Right cardiac atrium (tissue), 5 donors: ENCODE results near the gene EPYC. TPM values are rescaled to one million over a fixed set of nuclear protein-coding genes. Genes with fewer than 3 reads are reported as not detected.

Experiments
- ATAC-seq, 2 donors: fragments of 200-7000 bp; cut with Tn5 transposase; one replicate each; pipeline versions ENCODE4 v1.8.0 to v1.9.1; 2020; ENCODE audit warnings: moderate library complexity in 2 of 2, mild to moderate bottlenecking in 1 of 2
- DNase-seq, 3 donors: peaks; one replicate each; pipeline ENCODE4 v3.0.0-alpha.2; 2020
- H3K27ac ChIP-seq: one replicate; pipeline ENCODE4 v1.5.1; 2013; ENCODE audit warnings: mild to moderate bottlenecking, low read length, control low read depth, moderate library complexity
- H3K27me3 ChIP-seq: one replicate; pipeline ENCODE4 v1.6.1; 2013; ENCODE audit not compliant: control insufficient read depth, insufficient read depth
- H3K4me1 ChIP-seq: one replicate; pipeline ENCODE4 v1.6.1; 2013; ENCODE audit warnings: low read length; ENCODE audit not compliant: control insufficient read depth, insufficient read depth
- H3K4me3 ChIP-seq: one replicate; pipeline ENCODE4 v1.5.1; 2013; ENCODE audit warnings: low read length, control low read depth
- H3K9me3 ChIP-seq: one replicate; pipeline ENCODE4 v1.6.1; 2013; ENCODE audit warnings: low read length; ENCODE audit not compliant: control insufficient read depth
- WGBS: extraction: QIAGEN DNeasy Blood & Tissue Kit; methylation state at CpG from one replicate; pipeline ENCODE4 v1.1.7; 2013; 5-methylcytosine and 5-hydroxymethylcytosine counted together
- intact Hi-C, 4 donors: fragments of 100-400 bp; cut with DNase I; formaldehyde crosslinking; loops; one replicate each; pipeline versions ENCODE4 v1.11.0 to v1.14.0; 2022 to 2023
- polyA plus RNA-seq: library from polyadenylated mRNA; stranded (reverse); fragments of 200-250 nt; gene quantifications from one replicate; pipeline ENCODE4 v1.2.3, GENCODE V29; 2013
- total RNA-seq, 4 donors: library from RNA; stranded (reverse); fragmentation: NEBNext Ultra II Directional; extraction: Animal tissue kit (Norgen Biotek cat#: 25700); gene quantifications; one replicate each; pipeline ENCODE4 v1.2.1, GENCODE V29; 2021
- donor health status: healthy with polysubstance abuse.
- donor health status: DM: no; HTN: yes; CAD: no.
- donor health status: DM: no; HTN: no; CAD: no.
- donor health status: DM: no; HTN: yes; CAD: no; lungs with severe emphysema.
- donor health status: DM: yes; HTN: yes; CAD: no.

Gene EPYC
- total and polyA plus RNA-seq, 5 donors, result 0.09 TPM; not detected in 4

GRCh38 chr12:90936230-90937005, 68.4 kb downstream of the EPYC start:
- 95% methylated on average over 5 of the region's 5 CpGs for WGBS
- intact Hi-C loops, result no loop called here
- peak in 1 of 3 donors; percentile 35 for DNase-seq

GRCh38 chr12:90925562-90925961, 79.2 kb downstream of the EPYC start:
- H3K27ac ChIP-seq, result no peak overlapping the region
- intact Hi-C loops, result no loop called here
- WGBS, result 92% methylated on average over 5 of the region's 5 CpGs
- H3K4me3 ChIP-seq, result no peak overlapping the region
- H3K9me3 ChIP-seq, result no peaks in the 10 kb centered on the region
- H3K27me3 ChIP-seq, result no peaks in the 10 kb centered on the region
- peaks cover 1% of the 10 kb centered on the region for H3K4me1 ChIP-seq
- no peak for DNase-seq
- no peak for ATAC-seq

More at GRCh38 chr12:90936230-90937005, 68.4 kb downstream of the EPYC start:
- no peak for ATAC-seq
- no peak overlapping the region for H3K4me3 ChIP-seq
- no peaks in the 10 kb centered on the region for H3K9me3 ChIP-seq
- no peaks in the 10 kb centered on the region for H3K27me3 ChIP-seq
- no peak overlapping the region for H3K27ac ChIP-seq
- no peaks in the 10 kb centered on the region for H3K4me1 ChIP-seq

GRCh38 chr12:90924406-90924805, 80.4 kb downstream of the EPYC start:
- Histone ChIP-seq H3K9me3 (no peaks in the 10 kb centered on the region), H3K27ac (no peak overlapping the region), H3K27me3 (no peaks in the 10 kb centered on the region), H3K4me3 (no peak overlapping the region), H3K4me1 (peaks cover 1% of the 10 kb centered on the region)
- DNase-seq (no peak), ATAC-seq (no peak)
- WGBS, result 45% methylated on average over 1 of the region's 1 CpG
- intact Hi-C loops, result no loop called here

GRCh38 chr12:90922145-90922627, 82.6 kb downstream of the EPYC start:
- no peak for ATAC-seq
- no peaks in the 10 kb centered on the region for H3K27me3 ChIP-seq
- H3K9me3 ChIP-seq, result no peaks in the 10 kb centered on the region
- peaks cover 1% of the 10 kb centered on the region for H3K4me1 ChIP-seq
- intact Hi-C loops, result no loop called here
- no peak overlapping the region for H3K27ac ChIP-seq
- no peak for DNase-seq
- no peak overlapping the region for H3K4me3 ChIP-seq

GRCh38 chr12:90921536-90921935, 83.2 kb downstream of the EPYC start:
- WGBS, result 94% methylated on average over 1 of the region's 1 CpG
- no peak for DNase-seq
- intact Hi-C loops, result no loop called here
- Histone ChIP-seq H3K27me3 (no peaks in the 10 kb centered on the region), H3K27ac (no peak overlapping the region), H3K4me1 (peaks cover 1% of the 10 kb centered on the region), H3K9me3 (no peaks in the 10 kb centered on the region), H3K4me3 (no peak overlapping the region)
- no peak for ATAC-seq

- Histone ChIP-seq H3K27me3 (no peaks in the 10 kb centered on the region), H3K4me3 (no peak overlapping the region), H3K9me3 (no peaks in the 10 kb centered on the region), H3K4me1 (peaks cover 1% of the 10 kb centered on the region), H3K27ac (no peak overlapping the region)
- intact Hi-C loops, result no loop called here
- ATAC-seq (no peak), DNase-seq (no peak)
- 95% methylated on average over 1 of the region's 1 CpG for WGBS
Observed at GRCh38 chr12:90920222-90920621, 84.5 kb downstream of the EPYC start.

- Histone ChIP-seq H3K27ac (no peak overlapping the region), H3K4me1 (no peaks in the 10 kb centered on the region), H3K27me3 (no peaks in the 10 kb centered on the region), H3K4me3 (no peak overlapping the region), H3K9me3 (no peaks in the 10 kb centered on the region)
- WGBS, result 46% methylated on average over 2 of the region's 2 CpGs
- no peak for DNase-seq
- intact Hi-C loops, result no loop called here
- ATAC-seq, result no peak
Observed at GRCh38 chr12:90917431-90917830, 87.3 kb downstream of the EPYC start.

- H3K4me1 ChIP-seq, result no peaks in the 10 kb centered on the region
- DNase-seq (no peak), ATAC-seq (no peak)
- H3K9me3 ChIP-seq, result no peaks in the 10 kb centered on the region
- no peak overlapping the region for H3K27ac ChIP-seq
- no peak overlapping the region for H3K4me3 ChIP-seq
- intact Hi-C loops, result no loop called here
- H3K27me3 ChIP-seq, result no peaks in the 10 kb centered on the region
Observed at GRCh38 chr12:90916516-90916915, 88.3 kb downstream of the EPYC start.

GRCh38 chr12:90915353-90915752, 89.4 kb downstream of the EPYC start:
- ATAC-seq, result no peak
- Histone ChIP-seq H3K4me1 (no peaks in the 10 kb centered on the region), H3K9me3 (no peaks in the 10 kb centered on the region), H3K27me3 (no peaks in the 10 kb centered on the region), H3K4me3 (no peak overlapping the region), H3K27ac (no peak overlapping the region)
- intact Hi-C loops, result no loop called here
- 92% methylated on average over 2 of the region's 2 CpGs for WGBS
- DNase-seq, result no peak

Other genes starting within 250 kb of the EPYC start
- gene CCER1, start 49.8 kb downstream of the EPYC start, total RNA-seq, result not detected
- not detected for gene CCER1, start 49.8 kb downstream of the EPYC start, polyA plus RNA-seq
- gene KERA, start 53.1 kb upstream of the EPYC start, total RNA-seq, result not detected
- gene KERA, start 53.1 kb upstream of the EPYC start, polyA plus RNA-seq, result 0.02 TPM
- 100 to 1,000 TPM; 163 to 269 (median 257) TPM for gene LUM, start 106.5 kb upstream of the EPYC start, total RNA-seq
- 205 TPM for gene LUM, start 106.5 kb upstream of the EPYC start, polyA plus RNA-seq
- 1,000 to 10,000 TPM; 1,110 to 1,790 (median 1,514) TPM for gene DCN, start 177.8 kb upstream of the EPYC start, total RNA-seq
- gene DCN, start 177.8 kb upstream of the EPYC start, polyA plus RNA-seq, result 764 TPM